ENCODE data around the gene VOPP1.
A peak's percentile ranks its signal among the peaks of the same experiment; 100 is the strongest.
"Not testable (repeated sequence)": the region's sequence is repeated elsewhere in the genome, so short reads cannot be mapped to it uniquely, and the experiment has no call there.

VOPP1 gene, protein sequence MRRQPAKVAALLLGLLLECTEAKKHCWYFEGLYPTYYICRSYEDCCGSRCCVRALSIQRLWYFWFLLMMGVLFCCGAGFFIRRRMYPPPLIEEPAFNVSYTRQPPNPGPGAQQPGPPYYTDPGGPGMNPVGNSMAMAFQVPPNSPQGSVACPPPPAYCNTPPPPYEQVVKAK

GRCh38 chr7:55572378-55573233, at the start of gene VOPP1:
VOPP1 (minus strand) TSS chr7:55572502; CDS start chr7:55572324, 178 bp downstream.
- DNase-seq (ENCODE audit: low read depth), result peak; percentile 81

GRCh38 chr7:55618913-55619312, 46.6 kb upstream of the VOPP1 start:
- no peak for DNase-seq (ENCODE audit: low read depth)

- not testable (repeated sequence) for DNase-seq (ENCODE audit: low read depth)
Measured at GRCh38 chr7:55614365-55615064, 42.2 kb upstream of the VOPP1 start.

- not testable (repeated sequence) for DNase-seq (ENCODE audit: low read depth)
Measured at GRCh38 chr7:55609726-55610125, 37.4 kb upstream of the VOPP1 start.

DNA sequence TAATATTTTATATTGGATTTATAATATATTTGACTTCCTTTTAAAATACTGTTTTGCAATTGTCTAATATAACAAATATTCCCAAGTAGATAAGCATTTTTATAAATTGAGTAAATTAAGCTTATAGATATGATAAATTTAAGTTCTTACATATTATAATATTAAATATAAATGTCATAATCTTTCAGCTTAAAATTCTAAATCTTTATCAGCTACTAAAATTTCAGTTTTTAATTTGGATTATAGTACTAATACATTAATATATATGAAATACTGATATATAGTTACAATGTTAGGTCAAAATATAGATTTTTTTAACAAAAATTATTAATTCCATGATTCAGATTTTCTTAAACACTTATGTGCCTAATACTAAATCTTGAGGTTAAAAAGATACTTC, 33.4 kb upstream of the VOPP1 start:
- DNase-seq (ENCODE audit: low read depth), result not testable (repeated sequence)

GRCh38 chr7:55597944-55598499, 25.7 kb upstream of the VOPP1 start:
- peak; percentile 47 for DNase-seq (ENCODE audit: low read depth)

DNA sequence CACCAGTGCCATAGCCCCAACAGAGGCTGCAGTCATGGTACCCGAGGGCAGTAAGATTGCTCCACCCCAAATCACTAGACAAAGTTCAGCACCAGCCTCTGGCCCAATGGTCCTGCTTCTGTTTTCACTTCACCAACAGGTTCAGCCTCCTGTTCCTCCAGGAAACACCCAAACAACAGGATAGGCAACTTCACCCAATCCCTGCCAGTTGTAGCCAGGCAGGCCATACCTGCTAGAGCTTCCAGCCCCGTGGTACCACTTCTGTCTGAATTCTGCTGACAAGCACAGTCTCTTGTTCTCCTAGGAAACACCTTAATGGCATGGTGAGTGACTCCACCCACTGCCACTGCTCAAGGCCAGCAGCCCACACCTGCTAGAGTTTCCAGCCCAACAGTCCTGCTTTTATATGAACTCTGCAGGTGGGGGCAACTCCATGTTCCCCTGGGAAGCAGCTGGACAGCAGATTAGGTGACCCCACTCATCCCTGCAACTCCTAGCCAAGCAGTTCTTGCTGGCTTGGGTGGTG, 25.0 kb upstream of the VOPP1 start:
- not testable (repeated sequence) for DNase-seq (ENCODE audit: low read depth)

GRCh38 chr7:55595511-55595910, 23.2 kb upstream of the VOPP1 start:
- no peak for DNase-seq (ENCODE audit: low read depth)

DNA sequence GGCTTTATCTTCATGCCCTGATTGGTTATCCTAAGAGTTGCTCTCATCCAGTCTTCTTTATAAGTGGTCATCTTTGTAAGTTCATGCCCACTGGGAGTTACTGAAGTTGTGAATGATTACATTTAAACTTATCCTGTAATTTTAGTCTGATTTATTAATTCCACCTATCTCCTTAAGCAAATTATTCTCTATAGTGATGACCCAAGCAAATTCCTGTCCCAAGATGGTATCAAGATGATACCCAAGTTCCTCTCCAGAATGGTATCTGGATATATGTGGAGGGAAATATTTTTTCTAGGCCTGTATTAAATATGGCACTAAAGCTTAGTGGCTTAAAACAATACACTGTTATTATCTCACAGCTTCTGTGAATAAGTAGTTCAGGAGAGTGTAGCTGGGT, 22.6 kb upstream of the VOPP1 start:
- DNase-seq (ENCODE audit: low read depth), result no peak

DNA sequence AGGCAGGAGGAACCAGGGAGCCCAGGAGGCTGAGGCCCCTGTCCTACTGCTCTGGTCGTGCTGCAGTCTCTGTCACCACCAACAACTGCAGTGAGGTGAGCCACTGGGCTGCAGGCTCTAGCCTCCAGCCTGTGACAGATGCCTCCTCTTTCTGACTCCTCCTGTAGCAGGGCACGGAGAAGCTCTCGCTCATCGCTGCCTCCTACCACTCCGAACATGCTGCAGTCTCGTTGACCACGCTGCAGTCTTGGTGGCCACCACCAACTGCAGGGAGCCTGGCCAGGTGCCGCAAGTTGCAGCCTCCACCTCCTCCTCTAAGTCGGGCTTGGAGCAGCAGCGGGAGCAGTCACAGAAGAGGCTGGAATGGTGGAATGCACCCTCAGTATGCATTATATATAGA, 22.1 kb upstream of the VOPP1 start:
- no peak for DNase-seq (ENCODE audit: low read depth)

DNA sequence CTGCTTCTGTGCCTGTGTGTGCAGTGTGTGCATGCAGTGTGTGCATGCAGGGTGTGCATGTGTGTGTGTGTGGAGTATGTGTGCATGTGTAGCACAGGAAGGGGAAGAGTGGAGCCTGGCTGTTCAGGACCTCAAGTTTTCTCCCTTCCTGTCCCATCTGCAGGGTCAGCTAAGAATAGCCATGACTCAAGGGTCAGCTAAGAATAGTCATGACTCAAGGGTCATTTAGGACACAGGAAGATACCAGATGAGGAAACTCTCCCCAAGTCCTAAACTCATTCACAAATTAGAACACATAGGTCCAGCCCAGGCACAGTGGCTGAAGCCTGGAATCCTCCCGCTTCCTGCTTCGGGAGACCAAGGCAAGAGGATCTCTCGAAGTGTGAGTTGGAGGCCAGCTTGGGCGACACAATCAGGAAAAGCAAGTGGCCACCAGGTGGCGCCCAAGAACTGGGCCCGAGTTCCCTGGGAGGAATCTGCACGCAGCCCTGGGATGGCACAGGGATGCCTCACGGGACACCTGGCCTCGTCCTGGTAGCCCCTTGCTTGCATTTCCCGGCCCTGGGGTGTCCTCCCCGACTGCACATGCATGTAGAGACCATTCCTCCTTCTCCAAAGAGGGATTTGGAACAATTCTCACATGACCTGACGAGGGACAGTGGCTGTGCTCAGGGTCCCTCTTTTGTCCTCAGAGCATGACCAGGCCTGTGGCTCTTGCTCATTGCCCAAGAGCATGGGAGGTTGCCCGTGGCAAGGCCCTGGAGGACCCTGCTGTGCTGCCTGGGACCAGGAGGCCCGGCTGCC, 21.4 kb upstream of the VOPP1 start:
- DNase-seq (ENCODE audit: low read depth), result peak; percentile 68

- no peak for DNase-seq (ENCODE audit: low read depth)
Measured at GRCh38 chr7:55593172-55593514, 20.8 kb upstream of the VOPP1 start.

GRCh38 chr7:55592492-55592891, 20.2 kb upstream of the VOPP1 start:
- no peak for DNase-seq (ENCODE audit: low read depth)

DNA sequence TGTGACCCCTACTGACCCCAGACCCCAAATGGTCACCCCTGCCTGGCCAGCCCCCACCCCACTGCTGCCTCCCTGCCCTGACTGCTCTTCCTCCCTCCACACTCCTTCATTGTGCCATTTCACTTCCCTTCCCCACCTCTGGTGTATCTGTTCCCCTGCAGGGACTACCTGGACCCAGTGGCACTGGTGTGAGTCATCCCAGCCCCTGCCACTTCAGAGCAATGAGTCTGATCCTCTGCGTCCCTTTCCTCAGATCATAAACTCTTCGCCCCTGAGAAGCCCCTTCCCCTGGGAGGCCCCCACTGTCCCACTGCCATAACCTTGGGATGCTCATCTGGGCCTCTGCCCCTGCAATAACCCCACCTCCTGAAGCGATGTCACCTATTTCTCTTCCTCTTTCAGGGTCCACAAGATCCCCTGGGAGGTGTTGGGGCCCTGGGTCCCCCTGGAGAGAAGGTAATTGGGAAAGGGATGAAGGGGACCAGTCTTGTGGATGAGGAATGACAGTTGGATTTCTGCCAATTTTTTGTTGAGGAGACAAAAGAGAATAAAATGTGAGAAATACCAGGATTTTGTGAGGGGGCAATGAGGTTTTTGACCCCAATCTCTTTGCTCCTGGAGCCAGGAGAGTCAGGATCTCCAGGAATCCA, 19.1 kb upstream of the VOPP1 start:
- DNase-seq (ENCODE audit: low read depth), result no peak

- DNase-seq (ENCODE audit: low read depth), result no peak
Measured at GRCh38 chr7:55590517-55591281, 18.4 kb upstream of the VOPP1 start.

GRCh38 chr7:55589905-55590304, 17.6 kb upstream of the VOPP1 start:
- DNase-seq (ENCODE audit: low read depth), result no peak

- DNase-seq (ENCODE audit: low read depth), result no peak
Measured at GRCh38 chr7:55588976-55589604, 16.8 kb upstream of the VOPP1 start.

DNA sequence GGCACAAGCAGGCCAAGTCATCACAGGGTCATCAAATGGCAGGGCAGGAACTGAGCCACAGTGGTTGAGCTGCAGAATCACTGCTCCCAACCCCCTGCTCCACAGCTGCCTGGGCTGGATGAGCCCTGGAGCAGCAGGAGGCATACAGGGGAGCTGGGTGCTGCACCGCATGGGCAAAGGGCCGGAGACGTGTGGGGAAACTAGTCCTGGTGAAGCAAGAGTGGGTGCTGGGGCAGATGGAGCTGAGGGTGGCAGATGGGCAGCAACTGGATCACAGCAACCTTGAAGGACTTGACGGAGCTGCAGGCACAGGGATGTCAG, 16.0 kb upstream of the VOPP1 start:
- no peak for DNase-seq (ENCODE audit: low read depth)

- DNase-seq (ENCODE audit: low read depth), result no peak
Measured at GRCh38 chr7:55587687-55588378, 15.5 kb upstream of the VOPP1 start.
